Sigmoid colon (tissue), 7 donors: ENCODE results near the gene PRKD2. TPM values are rescaled to one million over a fixed set of nuclear protein-coding genes. Genes with fewer than 3 reads are reported as not detected.

Source experiments
- DNase-seq: peaks from one replicate; pipeline ENCODE4 v3.0.0-alpha.2; 2019
- H3K27ac ChIP-seq, 4 donors: fragments of 200-600 bp; sonication (generic); one replicate each; pipeline ENCODE4 v1.5.1; 2016 to 2019; ENCODE audit warnings: mild to moderate bottlenecking in 1 of 4
- H3K27me3 ChIP-seq, 3 donors: fragments of 200-600 bp; sonication (generic); one replicate each; pipeline ENCODE4 v1.5.1; 2019; ENCODE audit warnings: mild to moderate bottlenecking in 1 of 3
- H3K36me3 ChIP-seq, 4 donors: fragments of 200-600 bp; sonication (generic); one replicate each; pipeline ENCODE4 v1.5.1; 2016 to 2019
- H3K4me1 ChIP-seq, 4 donors: fragments of 200-600 bp; sonication (generic); one replicate each; pipeline ENCODE4 v1.5.1; 2017 to 2019
- H3K4me3 ChIP-seq, 4 donors: fragments of 200-600 bp; sonication (generic); one replicate each; pipeline ENCODE4 v1.5.1; 2017 to 2019; ENCODE audit warnings: mild to moderate bottlenecking in 2 of 4, moderate library complexity in 1 of 4
- H3K9me3 ChIP-seq, 4 donors: fragments of 200-600 bp in 3 of 4; sonication (generic) in 3 of 4; one replicate each; pipeline versions ENCODE4 v1.5.1 to v1.6.1; 2013 to 2019
- CTCF ChIP-seq, 4 experiments: fragments of 450-650 bp in 3 of 4; fragments of 200-600 bp in 1 of 4; IDR thresholded peaks; one replicate each; pipeline ENCODE4 v1.5.1; 2016 to 2019; ENCODE audit warnings: antibody characterized with exemption in 4 of 4, mild to moderate bottlenecking in 3 of 4, moderate library complexity in 2 of 4
- EP300 ChIP-seq, 4 donors: sonication (generic); formaldehyde crosslinking; IDR thresholded peaks; one replicate each; pipeline ENCODE4 v1.6.1; 2017; ENCODE audit warnings: antibody characterized with exemption in 4 of 4
- POLR2A ChIP-seq, 2 donors: fragments of 450-650 bp; IDR thresholded peaks; one replicate each; pipeline ENCODE4 v1.6.1; 2016; ENCODE audit warnings: antibody characterized with exemption in 2 of 2, mild to moderate bottlenecking in 2 of 2, moderate library complexity in 2 of 2
- POLR2AphosphoS5 ChIP-seq, 4 donors: sonication (generic); formaldehyde crosslinking; IDR thresholded peaks; one replicate each; pipeline ENCODE4 v1.6.1; 2017; ENCODE audit warnings: antibody characterized with exemption in 4 of 4
- WGBS, 2 donors: extraction: QIAGEN DNeasy Blood & Tissue Kit; methylation state at CpG; one replicate each; pipeline ENCODE4 v1.1.7; 2013; 5-methylcytosine and 5-hydroxymethylcytosine counted together
- intact Hi-C: fragments of 100-400 bp; cut with DNase I; formaldehyde crosslinking; loops from one replicate; pipeline ENCODE4 v1.15.1; 2023
- polyA plus RNA-seq, 3 donors: library from polyadenylated mRNA; stranded (reverse); fragments of 200-250 nt; gene quantifications; one replicate each; pipeline ENCODE4 v1.2.3, GENCODE V29; 2013
- total RNA-seq, 4 donors: library from RNA; depleted of rRNA; stranded (reverse); fragments of >200 nt; gene quantifications; one replicate each; pipeline ENCODE4 v1.1.0, GENCODE V29; 2016
- donor health status: healthy with polysubstance abuse.
- donor health status: Bipolar disorder and iron deficiency.
- donor health status: healthy.

Gene PRKD2
- total and polyA plus RNA-seq, 7 donors = 14.7 to 51.7 (median 18.6) TPM

GRCh38 chr19:46760363-46760762, 43.4 kb upstream of the PRKD2 start:
- DNase-seq = peak; percentile 42
- WGBS, 2 donors = 91% methylated on average over 5 of the region's 5 CpGs
- TF ChIP-seq POLR2AphosphoS5 (IDR thresholded peaks at IDR 0.05) = no peak
- TF ChIP-seq CTCF (IDR thresholded peaks at IDR 0.05) = no peak
- no peak for TF ChIP-seq POLR2A (IDR thresholded peaks at IDR 0.05)
- TF ChIP-seq EP300 (IDR thresholded peaks at IDR 0.05) = no peak
- Histone ChIP-seq H3K4me1 (peaks cover 0 to 21% (median 18%) of the 10 kb centered on the region in 4 donors), H3K27me3 (no peaks in the 10 kb centered on the region), H3K9me3 (no peaks in the 10 kb centered on the region), H3K4me3 (no peak overlapping the region), H3K36me3 (peaks cover 0 to 19% (median 2%) of the 10 kb centered on the region in 4 donors), H3K27ac (peak overlapping the region; percentile 20 to 78 (median 68))
- intact Hi-C loops = no loop called here

GRCh38 chr19:46759817-46760333, 43.0 kb upstream of the PRKD2 start:
- Histone ChIP-seq H3K36me3 (peaks cover 0 to 21% (median 2%) of the 10 kb centered on the region in 4 donors), H3K4me3 (no peak overlapping the region), H3K27ac (peak overlapping the region; percentile 20 to 78 (median 68)), H3K9me3 (no peaks in the 10 kb centered on the region), H3K27me3 (no peaks in the 10 kb centered on the region), H3K4me1 (peaks cover 0 to 24% (median 20%) of the 10 kb centered on the region in 4 donors)
- intact Hi-C loops = loop anchor here (5.0 kb wide), 1 partner anchor 232 kb away; no protein-coding TSS in a partner anchor
- peak; percentile 89 for DNase-seq
- WGBS, 2 donors = 78 to 83% methylated on average over 7 of the region's 7 CpGs
- TF ChIP-seq EP300 (IDR thresholded peaks at IDR 0.05) (peak in 1 of 4 donors; percentile 56), CTCF (IDR thresholded peaks at IDR 0.05) (no peak), POLR2AphosphoS5 (IDR thresholded peaks at IDR 0.05) (peak in 3 of 4 donors; percentile 38 to 71 (median 58)), POLR2A (IDR thresholded peaks at IDR 0.05) (no peak)

GRCh38 chr19:46759206-46759605, 42.3 kb upstream of the PRKD2 start:
- Histone ChIP-seq H3K4me3 (no peak overlapping the region), H3K4me1 (peaks cover 0 to 24% (median 20%) of the 10 kb centered on the region in 4 donors), H3K27me3 (no peaks in the 10 kb centered on the region), H3K27ac (peak overlapping the region; percentile 20 to 78 (median 68)), H3K36me3 (peaks cover 0 to 21% (median 2%) of the 10 kb centered on the region in 4 donors), H3K9me3 (no peaks in the 10 kb centered on the region)
- intact Hi-C loops = loop anchor here (5.0 kb wide), 1 partner anchor 233 kb away; no protein-coding TSS in a partner anchor
- no peak for DNase-seq
- WGBS, 2 donors = 82 to 87% methylated on average over 6 of the region's 6 CpGs
- TF ChIP-seq EP300 (IDR thresholded peaks at IDR 0.05) (no peak), CTCF (IDR thresholded peaks at IDR 0.05) (no peak), POLR2A (IDR thresholded peaks at IDR 0.05) (no peak), POLR2AphosphoS5 (IDR thresholded peaks at IDR 0.05) (no peak)

GRCh38 chr19:46756544-46756888, 39.6 kb upstream of the PRKD2 start:
- H3K27me3 ChIP-seq = no peaks in the 10 kb centered on the region
- no peak overlapping the region for H3K4me3 ChIP-seq
- TF ChIP-seq EP300 (IDR thresholded peaks at IDR 0.05) = no peak
- no peak for TF ChIP-seq POLR2AphosphoS5 (IDR thresholded peaks at IDR 0.05)
- TF ChIP-seq POLR2A (IDR thresholded peaks at IDR 0.05) = no peak
- TF ChIP-seq CTCF (IDR thresholded peaks at IDR 0.05) = no peak
- no peak overlapping the region for H3K27ac ChIP-seq
- peaks cover 0 to 34% (median 2%) of the 10 kb centered on the region in 4 donors for H3K36me3 ChIP-seq
- H3K4me1 ChIP-seq = peaks cover 0 to 24% (median 20%) of the 10 kb centered on the region in 4 donors
- peak; percentile 66 for DNase-seq
- WGBS, 2 donors = 84 to 90% methylated on average over 30 of the region's 30 CpGs
- intact Hi-C loops = loop anchor here (5.0 kb wide), 1 partner anchor 236 kb away; no protein-coding TSS in a partner anchor
- no peaks in the 10 kb centered on the region for H3K9me3 ChIP-seq
